ENCODE measurements around the gene TPT1.

Gene TPT1

DNA sequence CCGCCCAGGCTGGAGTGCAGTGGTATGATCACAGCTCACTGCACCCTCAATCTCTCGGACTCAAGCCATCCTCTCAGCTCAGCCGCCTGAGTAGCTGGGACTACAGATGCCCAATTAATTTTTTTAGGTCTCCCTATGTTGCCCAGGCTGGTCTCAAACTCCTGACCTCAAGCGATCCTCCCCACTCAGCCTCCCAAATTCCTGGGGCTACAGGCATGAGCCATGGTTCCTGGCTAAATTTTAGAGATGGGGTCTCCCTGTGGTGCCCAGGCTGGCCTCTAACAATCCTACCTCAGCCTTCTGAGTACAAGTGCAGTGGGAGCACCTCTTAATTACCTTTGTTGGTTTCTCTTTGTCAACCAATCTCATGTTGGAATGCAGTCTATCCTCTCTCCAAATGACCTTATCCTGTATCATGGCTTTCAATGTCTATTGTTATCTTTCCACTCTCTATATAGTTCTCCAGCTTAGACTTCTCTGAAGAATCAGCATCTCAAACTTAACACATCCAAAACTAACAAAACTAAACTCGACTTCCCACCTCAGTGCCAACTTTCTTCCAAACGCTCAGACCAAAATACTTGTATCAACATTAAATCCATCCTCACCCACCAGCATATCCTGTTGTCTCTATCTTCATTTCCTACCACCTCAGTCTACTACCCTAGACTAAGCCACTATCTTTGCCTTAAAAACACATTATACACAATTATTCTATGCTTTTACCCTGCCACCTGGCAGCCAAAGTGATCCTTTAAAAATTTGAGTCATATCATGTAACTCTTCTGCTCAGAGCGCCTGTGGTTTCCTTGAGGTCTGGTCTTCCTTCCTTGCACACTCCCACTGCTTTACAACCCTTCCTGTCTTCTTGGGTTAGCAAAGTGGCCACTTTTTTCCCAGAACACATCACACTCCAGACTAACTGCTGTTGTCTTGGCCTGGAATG, 6.7 kb downstream of the TPT1 start:
- no peak for DNase-seq

DNA sequence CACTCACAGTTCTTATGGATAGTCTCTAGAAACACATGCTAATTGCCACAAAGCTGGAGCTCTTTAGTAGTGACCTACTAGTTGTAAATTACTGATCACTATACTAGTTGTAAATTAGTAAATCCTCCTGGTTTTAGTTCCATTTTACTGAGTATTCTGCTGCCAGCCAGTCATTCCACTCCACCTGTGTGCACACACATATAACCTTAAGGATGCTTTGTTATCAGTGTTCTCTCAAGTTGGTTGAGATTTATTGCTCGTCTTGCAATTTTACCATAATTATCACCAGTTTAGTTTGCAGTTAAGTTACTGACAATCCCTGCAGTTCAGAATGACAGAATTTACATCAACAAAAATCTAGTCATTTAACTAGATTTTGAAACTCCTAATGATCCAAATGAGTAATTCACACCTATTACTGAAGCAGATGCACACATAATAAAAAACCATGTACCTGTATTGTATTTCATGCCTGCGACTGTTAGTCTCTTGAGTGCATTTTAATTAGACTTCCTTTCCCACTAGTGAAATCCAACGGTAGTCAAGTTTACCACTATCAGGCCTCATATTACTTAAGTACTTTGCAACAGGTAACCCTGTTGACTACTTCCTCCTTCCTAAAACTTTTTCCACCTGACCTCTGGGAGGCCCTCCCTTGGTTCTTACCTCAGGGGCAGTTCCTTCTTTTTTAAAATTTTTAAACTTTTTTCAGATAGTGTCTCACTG, 7.6 kb downstream of the TPT1 start:
- no peak for DNase-seq

- DNase-seq, result no peak
Observed at GRCh38 chr13:45332831-45333219, 8.2 kb downstream of the TPT1 start.

- peak in 1 of 14 donors; percentile 9 for DNase-seq
Observed at GRCh38 chr13:45332036-45332830, 8.8 kb downstream of the TPT1 start.

GRCh38 chr13:45331692-45332035, 9.3 kb downstream of the TPT1 start:
- DNase-seq, result no peak

GRCh38 chr13:45331123-45331619, 9.8 kb downstream of the TPT1 start:
- DNase-seq, result peak in 1 of 14 donors; percentile 11

DNA sequence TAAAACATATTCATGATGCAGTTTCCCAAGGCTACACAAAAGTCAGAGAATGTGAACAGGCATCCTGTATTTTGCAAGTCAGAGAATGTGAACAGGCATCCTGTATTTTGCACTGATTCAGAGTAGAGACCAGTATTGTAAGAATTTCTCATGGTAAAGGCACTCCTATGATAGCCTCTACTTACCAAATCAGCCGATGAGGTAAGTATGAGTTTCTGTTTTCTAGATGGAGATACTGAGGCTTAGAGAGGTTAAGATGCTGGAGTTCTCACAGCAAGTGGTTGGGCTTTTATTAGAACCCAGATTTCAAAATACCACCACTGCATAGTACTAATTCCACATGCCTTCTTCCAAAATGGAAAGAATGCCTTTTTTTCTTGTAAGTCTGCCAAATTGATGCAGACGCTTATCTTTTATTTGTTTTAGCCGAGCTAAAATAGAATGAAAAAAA, 12.3 kb downstream of the TPT1 start:
- DNase-seq, result no peak

- DNase-seq, result no peak
Observed at GRCh38 chr13:45327253-45327955, 13.6 kb downstream of the TPT1 start.

DNA sequence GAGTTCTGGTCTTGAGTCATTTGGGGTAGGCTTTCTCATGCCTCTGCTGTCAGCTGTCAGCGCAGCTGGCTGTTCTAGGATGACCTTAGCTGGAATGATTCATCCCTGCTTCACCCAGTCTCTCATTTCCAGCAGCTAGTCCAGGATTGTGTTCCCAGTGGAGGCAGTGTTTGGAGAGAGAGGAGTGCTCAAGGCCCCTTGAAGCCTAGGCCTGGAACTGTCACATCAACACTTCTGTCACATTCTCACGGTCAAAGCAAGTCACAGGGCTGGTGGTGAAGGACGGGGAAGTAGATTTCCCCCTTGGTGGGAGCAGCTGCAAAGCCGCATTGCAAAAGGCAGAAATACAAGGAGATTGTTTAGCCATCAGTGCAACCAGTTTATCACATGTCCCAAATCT, 15.2 kb downstream of the TPT1 start:
- DNase-seq, result peak in 4 of 14 donors; percentile 3 to 46 (median 24)

- no peak for DNase-seq
Observed at GRCh38 chr13:45320876-45321629, 19.9 kb downstream of the TPT1 start.

- DNase-seq, result no peak
Observed at GRCh38 chr13:45316996-45317395, 24.0 kb downstream of the TPT1 start.

DNA sequence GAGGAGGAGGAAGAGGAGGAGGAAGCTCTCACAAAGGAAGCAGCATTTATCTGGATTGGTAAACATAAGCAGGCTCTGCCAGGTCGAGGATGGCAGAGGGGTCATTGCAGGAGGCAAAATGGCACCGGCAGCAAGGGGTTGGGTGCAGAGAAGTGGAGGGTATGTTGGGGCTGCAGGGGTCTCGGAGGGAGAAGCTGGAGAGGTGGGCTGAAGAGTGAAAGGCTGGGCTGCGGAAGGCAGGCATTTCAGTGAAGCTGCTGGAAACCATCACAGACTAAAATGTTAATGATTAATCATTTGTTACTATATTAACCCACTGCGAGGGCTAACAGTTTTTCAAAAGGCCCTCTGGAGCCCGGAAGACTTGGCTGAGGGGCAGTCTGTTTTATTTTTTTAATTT, 24.6 kb downstream of the TPT1 start:
- no peak for DNase-seq

- no peak for DNase-seq
Observed at GRCh38 chr13:45315520-45316167, 25.3 kb downstream of the TPT1 start.

- DNase-seq, result no peak
Observed at GRCh38 chr13:45314822-45315221, 26.2 kb downstream of the TPT1 start.

DNA sequence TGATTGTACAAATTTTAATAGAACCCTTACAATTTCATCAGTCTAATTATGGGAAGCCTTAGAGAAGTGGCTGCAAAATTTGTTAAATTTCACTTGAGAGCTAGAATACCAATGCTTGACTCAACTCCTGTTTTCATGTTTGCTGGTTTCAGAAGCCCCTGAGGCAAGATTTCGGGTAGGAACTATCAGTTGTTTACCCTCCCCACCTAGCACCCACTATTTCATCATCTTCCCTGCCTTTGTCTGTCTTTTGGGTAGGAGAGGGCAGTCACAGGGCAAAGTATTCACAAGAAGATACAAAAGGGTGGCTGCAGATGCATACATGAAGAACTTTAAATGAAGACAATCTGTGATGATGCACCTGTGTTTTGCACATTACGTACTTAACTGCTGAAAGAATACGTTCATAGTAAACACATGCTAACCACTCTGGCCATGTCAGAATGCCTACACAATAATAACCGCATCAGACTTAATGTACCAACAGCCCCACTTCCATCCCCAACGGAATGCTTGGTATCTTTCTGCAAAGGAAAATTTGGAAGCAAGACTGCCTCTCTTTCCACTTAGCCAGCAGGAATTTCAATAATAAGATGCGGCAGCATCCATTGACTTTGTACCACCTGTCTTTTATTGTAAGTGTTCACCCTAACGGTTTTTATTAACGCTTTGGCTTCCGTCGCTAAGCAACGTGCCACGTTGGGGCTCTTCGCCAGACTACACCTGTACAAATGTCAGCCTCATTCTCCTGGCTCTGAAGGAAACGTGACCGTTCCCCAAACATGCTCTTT, 30.4 kb downstream of the TPT1 start:
- no peak for DNase-seq

- no peak for DNase-seq
Observed at GRCh38 chr13:45306966-45307365, 34.0 kb downstream of the TPT1 start.

DNA sequence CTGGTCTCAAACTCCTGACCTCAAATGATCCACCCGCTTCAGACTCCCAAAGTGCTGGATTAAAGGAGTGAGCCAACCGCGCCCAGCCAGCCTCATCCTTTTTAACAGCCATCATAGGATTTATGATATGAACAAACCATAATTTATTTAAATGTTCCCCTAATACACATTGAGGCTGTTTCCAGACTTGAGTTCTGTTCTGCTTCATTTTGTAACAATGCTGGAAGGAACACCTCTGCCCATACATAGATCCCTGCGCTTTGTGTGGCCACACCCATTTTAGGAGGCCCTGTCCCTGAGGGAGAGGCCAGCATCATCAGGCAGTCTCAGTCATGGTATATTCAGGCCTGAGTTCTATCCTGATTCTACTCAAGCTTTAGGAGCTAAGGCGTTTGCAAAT, 35.9 kb downstream of the TPT1 start:
- no peak for DNase-seq

GRCh38 chr13:45303866-45304265, 37.1 kb downstream of the TPT1 start:
- no peak for DNase-seq

DNA sequence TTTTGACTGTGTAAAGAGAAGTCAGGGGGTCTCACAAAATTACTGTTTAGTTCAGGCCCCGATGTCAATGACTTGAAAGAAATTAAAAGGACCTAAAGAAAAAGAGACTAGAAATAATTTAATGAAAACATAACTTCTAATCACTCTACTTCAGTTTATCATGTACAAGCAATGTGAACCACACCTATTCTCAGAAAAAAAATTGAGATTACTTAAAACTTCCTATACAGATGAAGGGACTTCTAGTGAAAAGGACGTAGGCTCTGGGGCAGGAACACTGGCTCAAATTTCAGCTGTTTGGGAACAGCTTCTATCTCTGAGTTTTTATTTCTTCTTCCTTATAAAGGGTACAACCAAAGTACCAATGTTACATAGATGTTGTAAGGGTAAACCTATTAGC, 38.0 kb downstream of the TPT1 start:
- no peak for DNase-seq

GRCh38 chr13:45302507-45302906, 38.5 kb downstream of the TPT1 start:
- no peak for DNase-seq

Measured in C1 segment of cervical spinal cord (tissue), 14 donors.